SJSA1 (cell line): Measurements from ENCODE around the gene USP8. TPM values are rescaled to one million over a fixed set of nuclear protein-coding genes. Genes with fewer than 3 reads are reported as not detected.
"Not testable (repeated sequence)": the region's sequence is repeated elsewhere in the genome, so short reads cannot be mapped to it uniquely, and the experiment has no call there.

ENCODE experiments used
- DNase-seq, 2 experiments: peaks; one replicate each; pipeline ENCODE4 v3.0.0-alpha.2; 2015 to 2020; ENCODE audit warnings: low spot score in 2 of 2, low read depth in 1 of 2
- H3K27ac ChIP-seq: fragments of 250-450 bp; sonication (Bioruptor Pico); 2 replicates; pipeline ENCODE4 v1.5.1; 2020; ENCODE audit warnings: mild to moderate bottlenecking, moderate library complexity
- H3K27me3 ChIP-seq: fragments of 250-450 bp; sonication (Bioruptor Pico); replicated peaks from 2 replicates; pipeline ENCODE4 v1.5.1; 2020; ENCODE audit warnings: mild to moderate bottlenecking, moderate library complexity
- H3K36me3 ChIP-seq: fragments of 250-450 bp; sonication (Bioruptor Pico); 2 replicates; pipeline ENCODE4 v1.5.1; 2020; ENCODE audit warnings: mild to moderate bottlenecking
- H3K4me1 ChIP-seq: fragments of 250-450 bp; sonication (Bioruptor Pico); replicated peaks from 2 replicates; pipeline ENCODE4 v1.6.1; 2021; ENCODE audit warnings: mild to moderate bottlenecking
- H3K4me3 ChIP-seq: fragments of 250-450 bp; sonication (Bioruptor Pico); 2 replicates; pipeline ENCODE4 v1.5.1; 2020; ENCODE audit warnings: mild to moderate bottlenecking
- H3K9me3 ChIP-seq: fragments of 250-450 bp; sonication (Bioruptor Pico); replicated peaks from 2 replicates; pipeline ENCODE4 v1.5.1; 2020; ENCODE audit warnings: mild to moderate bottlenecking
- total RNA-seq: library from RNA; depleted of rRNA; stranded (reverse); fragments of >200 nt; shearing (Covaris generic); gene quantifications from 2 replicates; pipeline ENCODE4 v1.2.3, GENCODE V29; 2014

The USP8 gene
- total RNA-seq, 1 experiment from 2014 or later = 57.5 TPM

- H3K4me3 ChIP-seq = no peak overlapping the region
- H3K36me3 ChIP-seq = no peaks in the 10 kb centered on the region
- no peak for DNase-seq
- H3K9me3 ChIP-seq = no peaks in the 10 kb centered on the region
- H3K27me3 ChIP-seq = no peaks in the 10 kb centered on the region
- H3K4me1 ChIP-seq = no peaks in the 10 kb centered on the region
- H3K27ac ChIP-seq = no peak overlapping the region
Measured at GRCh38 chr15:50418041-50418583, 6.1 kb upstream of the USP8 start.

DNA sequence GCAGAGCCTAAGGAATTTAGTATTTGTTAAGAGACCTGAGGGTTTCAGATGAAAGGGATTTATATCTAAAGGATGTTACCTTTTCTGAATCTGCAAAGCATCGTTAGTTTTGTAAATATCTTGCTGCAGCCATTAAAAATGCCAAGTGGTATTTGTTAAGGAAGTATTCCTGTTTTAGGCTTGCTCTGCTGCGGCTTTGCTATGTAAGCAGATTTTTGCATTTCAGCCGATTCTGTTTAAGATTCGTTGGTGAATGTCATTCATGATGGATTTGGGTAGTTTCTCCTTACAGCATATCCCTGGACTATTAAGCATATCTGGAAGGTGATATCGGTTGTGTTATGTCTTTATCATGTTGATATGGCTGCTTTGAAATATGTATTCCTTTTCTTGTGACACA is 1.0 kb downstream of the USP8 start:
- Histone ChIP-seq H3K4me1 (peaks cover 4% of the 10 kb centered on the region), H3K9me3 (no peaks in the 10 kb centered on the region), H3K4me3 (peak overlapping the region; percentile 75), H3K36me3 (peaks cover 19% of the 10 kb centered on the region), H3K27ac (no peak overlapping the region), H3K27me3 (no peaks in the 10 kb centered on the region)
- DNase-seq = peak in 1 of 2 experiments; percentile 10

- not testable (repeated sequence) for H3K9me3 ChIP-seq, DNase-seq
Measured at GRCh38 chr15:50425678-50426246, 1.6 kb downstream of the USP8 start.

GRCh38 chr15:50426428-50426827 is 2.2 kb downstream of the USP8 start:
- DNase-seq = no peak
- H3K27me3 ChIP-seq = no peaks in the 10 kb centered on the region

More at GRCh38 chr15:50425678-50426246, 1.6 kb downstream of the USP8 start:
- peak overlapping the region; percentile 75 for H3K4me3 ChIP-seq
- H3K27ac ChIP-seq, H3K4me1 ChIP-seq, H3K27me3 ChIP-seq: not testable (repeated sequence)
- H3K36me3 ChIP-seq = peaks cover 19% of the 10 kb centered on the region

DNA sequence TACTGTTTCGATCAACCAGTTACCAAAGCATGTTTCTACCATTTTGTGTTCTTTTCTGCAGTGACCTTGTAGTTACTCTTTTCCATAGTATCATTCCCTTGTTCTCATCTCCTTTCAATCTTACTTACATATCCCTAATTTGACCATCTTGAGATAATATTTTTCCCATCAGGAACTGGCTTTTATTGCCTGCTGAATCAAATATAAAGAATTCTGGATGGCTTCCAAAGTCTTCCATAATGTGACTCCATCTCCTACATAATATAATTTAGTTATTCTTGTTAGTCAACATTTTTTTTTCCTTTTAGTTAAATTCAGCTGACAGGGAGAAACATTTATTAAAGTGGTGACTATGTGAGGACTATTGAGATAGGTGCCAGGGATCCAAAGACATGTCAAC is 7.0 kb downstream of the USP8 start:
- Histone ChIP-seq H3K36me3 (peaks cover 25% of the 10 kb centered on the region), H3K27me3 (no peaks in the 10 kb centered on the region), H3K4me3 (no peak overlapping the region), H3K4me1 (no peaks in the 10 kb centered on the region), H3K9me3 (no peaks in the 10 kb centered on the region), H3K27ac (no peak overlapping the region)
- no peak for DNase-seq

More at GRCh38 chr15:50426428-50426827, 2.2 kb downstream of the USP8 start:
- Histone ChIP-seq H3K9me3 (no peaks in the 10 kb centered on the region), H3K27ac (no peak overlapping the region), H3K4me1 (peaks cover 4% of the 10 kb centered on the region), H3K4me3 (no peak overlapping the region), H3K36me3 (peaks cover 19% of the 10 kb centered on the region)

- Histone ChIP-seq H3K27me3 (no peaks in the 10 kb centered on the region), H3K9me3 (no peaks in the 10 kb centered on the region), H3K4me1 (no peaks in the 10 kb centered on the region), H3K27ac (no peak overlapping the region), H3K36me3 (peaks cover 18% of the 10 kb centered on the region), H3K4me3 (no peak overlapping the region)
- DNase-seq = no peak
Measured at GRCh38 chr15:50432230-50432629, 8.0 kb downstream of the USP8 start.

- H3K4me3 ChIP-seq = no peak overlapping the region
- H3K27me3 ChIP-seq = no peaks in the 10 kb centered on the region
- no peak for DNase-seq
- no peaks in the 10 kb centered on the region for H3K4me1 ChIP-seq
- no peak overlapping the region for H3K27ac ChIP-seq
- no peaks in the 10 kb centered on the region for H3K9me3 ChIP-seq
- H3K36me3 ChIP-seq = peaks cover 35% of the 10 kb centered on the region
Measured at GRCh38 chr15:50435772-50436171, 11.6 kb downstream of the USP8 start.

DNA sequence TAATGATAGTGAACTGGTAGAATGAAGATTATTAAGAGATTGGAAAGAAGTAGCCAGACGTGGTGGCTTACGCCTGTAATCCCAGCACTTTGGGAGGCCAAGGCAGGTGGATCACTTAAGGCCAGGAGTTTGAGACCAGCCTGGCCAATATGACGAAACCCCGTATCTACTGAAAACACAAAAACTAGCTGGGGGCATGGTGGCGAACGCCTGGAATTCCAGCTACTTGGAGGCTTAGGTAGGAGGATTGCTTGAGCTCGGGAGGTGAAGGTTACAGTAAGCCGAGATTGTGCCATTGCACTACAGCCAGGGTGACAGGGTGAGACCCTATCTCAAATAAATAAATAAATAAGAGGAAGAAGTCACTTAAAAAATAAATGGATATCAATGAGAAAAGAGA is 14.0 kb downstream of the USP8 start:
- no peak overlapping the region for H3K27ac ChIP-seq
- H3K9me3 ChIP-seq = no peaks in the 10 kb centered on the region
- H3K4me1 ChIP-seq = no peaks in the 10 kb centered on the region
- no peaks in the 10 kb centered on the region for H3K27me3 ChIP-seq
- no peak overlapping the region for H3K4me3 ChIP-seq
- no peak for DNase-seq
- peaks cover 50% of the 10 kb centered on the region for H3K36me3 ChIP-seq

- Histone ChIP-seq H3K4me1 (no peaks in the 10 kb centered on the region), H3K9me3 (no peaks in the 10 kb centered on the region), H3K27ac (no peak overlapping the region), H3K4me3 (no peak overlapping the region), H3K36me3 (peaks cover 56% of the 10 kb centered on the region), H3K27me3 (no peaks in the 10 kb centered on the region)
- DNase-seq = no peak
Measured at GRCh38 chr15:50440932-50441331, 16.7 kb downstream of the USP8 start.

DNA sequence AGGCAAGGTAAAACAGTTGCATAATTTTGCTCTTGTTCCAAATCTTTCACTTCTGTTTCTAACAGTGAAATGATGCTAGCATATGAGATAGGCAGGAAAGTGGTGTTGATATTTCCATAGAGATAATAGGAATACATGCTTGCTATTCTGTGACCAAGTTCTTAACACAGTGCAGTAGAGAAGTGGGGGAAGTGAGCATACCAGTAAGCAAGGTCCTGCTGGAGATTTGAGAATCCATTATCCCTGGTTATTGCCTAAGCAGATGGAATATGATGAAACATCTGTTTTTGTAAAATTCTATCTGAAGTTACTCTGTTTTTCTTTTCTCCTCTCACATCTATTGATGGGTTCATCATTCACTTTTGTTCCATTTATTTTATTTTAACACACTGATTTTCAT is 28.7 kb downstream of the USP8 start:
- Histone ChIP-seq H3K4me3 (no peak overlapping the region), H3K4me1 (no peaks in the 10 kb centered on the region), H3K36me3 (peaks cover 44% of the 10 kb centered on the region), H3K9me3 (no peaks in the 10 kb centered on the region), H3K27me3 (no peaks in the 10 kb centered on the region), H3K27ac (no peak overlapping the region)
- DNase-seq = no peak

DNA sequence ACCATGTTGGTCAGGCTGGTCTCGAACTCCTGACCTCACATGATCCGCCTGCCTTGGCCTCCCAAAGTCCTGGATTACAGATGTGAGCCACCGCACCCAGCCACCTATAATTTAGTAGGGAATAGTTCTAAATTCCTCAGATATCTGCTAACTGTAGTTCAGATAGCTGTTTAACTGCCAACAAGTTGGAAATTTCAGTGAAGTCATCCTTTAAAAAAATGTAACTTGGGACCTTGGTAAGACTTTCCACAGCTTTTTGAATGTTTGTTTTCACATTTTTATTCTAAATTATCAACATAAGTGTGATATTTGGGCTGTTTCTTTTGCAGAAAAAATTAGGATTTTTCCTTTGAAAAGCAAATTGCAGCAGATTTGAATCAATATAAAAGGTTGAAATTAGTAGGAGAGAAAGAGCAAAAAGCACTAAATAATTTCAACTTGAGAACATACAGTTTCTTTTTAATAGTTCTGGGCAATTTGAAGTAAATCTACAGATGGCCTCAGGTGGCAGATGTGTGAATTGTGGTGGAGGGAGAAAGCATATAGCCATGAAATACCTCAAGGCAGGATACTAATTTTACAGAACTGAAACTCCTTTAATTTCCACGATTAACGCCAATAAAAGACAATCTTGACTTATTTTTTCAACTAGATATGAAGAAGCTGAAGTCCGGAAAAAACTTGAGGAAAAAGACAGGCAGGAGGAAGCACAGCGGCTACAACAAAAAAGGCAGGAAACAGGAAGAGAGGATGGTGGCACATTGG is 34.3 kb downstream of the USP8 start:
- Histone ChIP-seq H3K9me3 (no peaks in the 10 kb centered on the region), H3K27ac (no peak overlapping the region), H3K4me3 (no peak overlapping the region), H3K36me3 (peaks cover 56% of the 10 kb centered on the region), H3K4me1 (peaks cover 5% of the 10 kb centered on the region; the same call in 1 of the 2 replicates), H3K27me3 (no peaks in the 10 kb centered on the region)
- no peak for DNase-seq

- H3K9me3 ChIP-seq = no peaks in the 10 kb centered on the region
- no peak overlapping the region for H3K4me3 ChIP-seq
- 0 out of 2 replicates have a peak overlapping the region, but pooled peaks have one; percentile 6 for H3K27ac ChIP-seq
- H3K4me1 ChIP-seq = peaks cover 12% of the 10 kb centered on the region
- H3K36me3 ChIP-seq = peaks cover 49% of the 10 kb centered on the region
- H3K27me3 ChIP-seq = no peaks in the 10 kb centered on the region
- DNase-seq = peak in 1 of 2 experiments; percentile 12
Measured at GRCh38 chr15:50463423-50464358, 39.5 kb downstream of the USP8 start.

- no peaks in the 10 kb centered on the region for H3K4me1 ChIP-seq
- 0 out of 2 replicates have a peak, but pooled peaks cover 2% of the 10 kb centered on the region for H3K9me3 ChIP-seq
- H3K27me3 ChIP-seq = no peaks in the 10 kb centered on the region
- peaks cover 46% of the 10 kb centered on the region for H3K36me3 ChIP-seq
- H3K27ac ChIP-seq = no peak overlapping the region
- H3K4me3 ChIP-seq = no peak overlapping the region
- no peak for DNase-seq
Measured at GRCh38 chr15:50471072-50471471, 46.9 kb downstream of the USP8 start.
